K562 (cell line): ENCODE data around the gene HECW1. TPM values are rescaled to one million over a fixed set of nuclear protein-coding genes. Genes with fewer than 3 reads are reported as not detected.

ENCODE experiments used
- ATF1 ChIP-seq, 2 experiments: fragments of 450-650 bp in 1 of 2; IDR thresholded peaks; 2 replicates each; pipeline ENCODE4 v1.6.1; 2016; ENCODE audit warnings: missing compliant biosample characterization in 1 of 2, missing genetic modification characterization in 1 of 2
- CBFA2T2 ChIP-seq: fragments of 450-650 bp; conservative IDR thresholded peaks from 2 replicates; pipeline ENCODE4 v1.6.1; 2017; ENCODE audit warnings: mild to moderate bottlenecking
- ERF ChIP-seq: fragments of 450-650 bp; formaldehyde crosslinking; IDR thresholded peaks from 2 replicates; pipeline ENCODE4 v1.4.0; 2020; ENCODE audit warnings: mild to moderate bottlenecking, mixed read lengths
- FOXA3 ChIP-seq, 2 experiments: fragments of 450-650 bp in 1 of 2; sonication (generic) in 1 of 2; formaldehyde crosslinking; IDR thresholded peaks in 1 of 2; conservative IDR thresholded peaks in 1 of 2; 2 replicates each; pipeline versions ENCODE4 v1.4.0 to v1.8.0; 2020 to 2022; ENCODE audit warnings: mild to moderate bottlenecking in 2 of 2, missing genetic modification reagents in 1 of 2
- GATAD2A ChIP-seq: fragments of 450-650 bp; IDR thresholded peaks from 2 replicates; pipeline ENCODE4 v1.6.1; 2017
- HNRNPH1 ChIP-seq: fragments of 200-400 bp; formaldehyde crosslinking; optimal IDR thresholded peaks from 2 replicates; pipeline ENCODE3; 2017; ENCODE audit warnings: low read depth, mild to moderate bottlenecking, low read length, moderate library complexity
- KDM5B ChIP-seq: fragments of 200-600 bp; sonication (generic); IDR thresholded peaks from 2 replicates; pipeline ENCODE4 v1.6.1; 2012; ENCODE audit warnings: low read depth, mild to moderate bottlenecking, moderate library complexity, low read length, control low read depth, inconsistent platforms; ENCODE audit not compliant: insufficient replicate concordance
- NR4A1 ChIP-seq, 2 experiments: fragments of 250-450 bp in 1 of 2; fragments of 450-650 bp in 1 of 2; sonication (Bioruptor Pico) in 1 of 2; IDR thresholded peaks; 2 replicates each; pipeline versions ENCODE4 v1.4.0 to v1.6.1; 2016 to 2020; ENCODE audit warnings: mild to moderate bottlenecking in 2 of 2, missing compliant biosample characterization in 1 of 2, missing genetic modification characterization in 1 of 2, moderate library complexity in 1 of 2
- PREB ChIP-seq: sonication (generic); formaldehyde crosslinking; IDR thresholded peaks from 2 replicates; pipeline ENCODE4 v1.8.1; 2023; ENCODE audit warnings: mild to moderate bottlenecking, missing genetic modification reagents
- SP2 ChIP-seq: IDR thresholded peaks from 2 replicates; pipeline ENCODE4 v1.6.1; 2011; ENCODE audit warnings: mild to moderate bottlenecking, low read depth, low read length, moderate library complexity; ENCODE audit not compliant: poor library complexity, severe bottlenecking; ENCODE audit errors: extremely low read depth
- TAF1 ChIP-seq: IDR thresholded peaks from 2 replicates; pipeline ENCODE4 v1.6.1; 2011; ENCODE audit warnings: mild to moderate bottlenecking, low read length, moderate library complexity; ENCODE audit not compliant: insufficient read depth, control insufficient read depth, severe bottlenecking; ENCODE audit errors: extremely low read depth
- ZBTB11 ChIP-seq, 3 experiments: fragments of 200-800 bp in 1 of 3; fragments of 250-450 bp in 1 of 3; fragments of 450-650 bp in 1 of 3; sonication (Bioruptor Pico) in 1 of 3; sonication (Bioruptor generic) in 1 of 3; formaldehyde crosslinking in 1 of 3; IDR thresholded peaks; 2 replicates each; pipeline versions ENCODE4 v1.6.1 to v1.8.0; 2016 to 2022; ENCODE audit warnings: mild to moderate bottlenecking in 2 of 3, missing genetic modification characterization in 2 of 3, missing compliant biosample characterization in 1 of 3, moderate library complexity in 1 of 3
- ZBTB49 ChIP-seq: sonication (generic); formaldehyde crosslinking; IDR thresholded peaks from 2 replicates; pipeline ENCODE4 v1.8.0; 2022; ENCODE audit warnings: missing genetic modification reagents, mild to moderate bottlenecking, borderline replicate concordance
- ZNF518B ChIP-seq: fragments of 250-450 bp; sonication (Bioruptor Pico); IDR thresholded peaks from 2 replicates; pipeline ENCODE4 v1.5.0; 2021; ENCODE audit warnings: mild to moderate bottlenecking, moderate library complexity
- ZNF551 ChIP-seq: fragments of 250-450 bp; sonication (Bioruptor Pico); IDR thresholded peaks from 2 replicates; pipeline ENCODE4 v1.5.0; 2021; ENCODE audit warnings: mild to moderate bottlenecking, moderate library complexity
- polyA plus RNA-seq, 8 experiments: library from polyadenylated mRNA; depleted of rRNA in 4 of 8; stranded (reverse) in 5 of 8; unstranded in 3 of 8; fragments of >200 nt; fragmentation: Nextera tagmentation in 2 of 8; fragmentation: Illumina TruSeq in 1 of 8; extraction: Ambion mirVana in 2 of 8; extraction: Trizol in 1 of 8; gene quantifications; 2 replicates each; pipeline versions ENCODE4 v1.2.1 to v1.2.3, GENCODE V29; 2011 to 2014; ENCODE audit warnings: inconsistent platforms in 1 of 8, missing spikeins in 1 of 8
- total RNA-seq, 7 experiments: library from RNA; depleted of rRNA in 6 of 7; stranded (reverse); fragments of >200 nt in 6 of 7; fragmentation: Illumina TruSeq in 2 of 7; extraction: Trizol in 2 of 7; gene quantifications; 2 replicates each; pipeline versions ENCODE4 v1.2.1 to v1.2.3, GENCODE V29; 2011 to 2021; ENCODE audit warnings: low replicate concordance in 1 of 7

HECW1 gene
- total and polyA plus RNA-seq, 9 of the 15 experiments (the other 6 are each of a cell fraction or from before 2014, with no cell fraction given) = 0.07 to 0.31 (median 0.13) TPM; not detected in 4

GRCh38 chr7:43577485-43577951 is 465.1 kb downstream of the HECW1 start (continued):
- TF ChIP-seq ZBTB49 (CRISPR knock-in tag) (no peak), ERF (CRISPR knock-in tag) (no peak), ZNF551 (CRISPR knock-in tag) (no peak), PREB (CRISPR knock-in tag) (no peak), KDM5B (no peak), CBFA2T2 (peak; percentile 74), ATF1 (CRISPR knock-in tag; IDR thresholded peaks at IDR 0.05) (no peak), ATF1 (tag; IDR thresholded peaks at IDR 0.05) (peak; percentile 66), TAF1 (peak; percentile 21), GATAD2A (no peak), SP2 (no peak), ZNF518B (CRISPR knock-in tag) (no peak), NR4A1 (CRISPR knock-in tag; IDR thresholded peaks at IDR 0.05) (no peak), NR4A1 (tag; IDR thresholded peaks at IDR 0.05) (no peak), HNRNPH1 (no peak), FOXA3 (CRISPR knock-in tag; conservative IDR thresholded peaks at IDR 0.05 in 1 of 2, IDR thresholded peaks at IDR 0.05 in 1 of 2) (peak in 1 of 2 experiments; percentile 60; a peak in 2 of 4 replicates), ZBTB11 (CRISPR knock-in tag; IDR thresholded peaks at IDR 0.05) (0 out of 6 replicates have a peak, but pooled peaks of 1 of the 3 experiments have one; percentile 44)
